Large intestine (tissue), 3 donors: ENCODE data around the gene CACNA1S. TPM values are rescaled to one million over a fixed set of nuclear protein-coding genes. Genes with fewer than 3 reads are reported as not detected.

Experiments
- DNase-seq, 2 donors: peaks; one replicate each; pipeline versions ENCODE4 v3.0.0 to v3.0.0-alpha.2; 2013
- H3K27ac ChIP-seq: one replicate; pipeline ENCODE4 v1.5.1; 2013; ENCODE audit warnings: low read length
- H3K27me3 ChIP-seq: 2 replicates; pipeline ENCODE4 v1.6.1; 2013; ENCODE audit warnings: low read length; ENCODE audit not compliant: control insufficient read depth, insufficient read depth
- H3K36me3 ChIP-seq: 2 replicates; pipeline ENCODE4 v1.6.1; 2013; ENCODE audit warnings: low read length; ENCODE audit not compliant: control insufficient read depth, insufficient read depth
- H3K4me1 ChIP-seq: one replicate; pipeline ENCODE4 v1.6.1; 2013; ENCODE audit warnings: low read length; ENCODE audit not compliant: control insufficient read depth, insufficient read depth
- H3K4me3 ChIP-seq: one replicate; pipeline ENCODE4 v1.5.1; 2013; ENCODE audit warnings: low read length
- H3K9me3 ChIP-seq: one replicate; pipeline ENCODE4 v1.6.1; 2013; ENCODE audit warnings: mild to moderate bottlenecking, low read depth, low read length, moderate library complexity; ENCODE audit not compliant: control insufficient read depth
- WGBS: methylation state at CpG from one replicate; pipeline ENCODE4 v1.1.5; 2013; ENCODE audit warnings: low lambda C conversion rate; ENCODE audit not compliant: insufficient coverage; 5-methylcytosine and 5-hydroxymethylcytosine counted together
- polyA plus RNA-seq: library from polyadenylated mRNA; unstranded; fragments of 120-200 nt; gene quantifications from one replicate; pipeline ENCODE4 v1.2.1, GENCODE V29; 2013

The CACNA1S gene
- polyA plus RNA-seq, 1 donor = 0.15 TPM

GRCh38 chr1:201116091-201116490, 3.9 kb upstream of the CACNA1S start:
- H3K36me3 ChIP-seq = no peaks in the 10 kb centered on the region
- peaks cover 17% of the 10 kb centered on the region for H3K4me1 ChIP-seq
- H3K27ac ChIP-seq = no peak overlapping the region
- H3K4me3 ChIP-seq = no peak overlapping the region
- peaks cover 3% of the 10 kb centered on the region for H3K9me3 ChIP-seq
- peaks cover 22% of the 10 kb centered on the region for H3K27me3 ChIP-seq
- WGBS = no CpG with 5 or more reads among the region's 2 CpGs
- DNase-seq = no peak

DNA sequence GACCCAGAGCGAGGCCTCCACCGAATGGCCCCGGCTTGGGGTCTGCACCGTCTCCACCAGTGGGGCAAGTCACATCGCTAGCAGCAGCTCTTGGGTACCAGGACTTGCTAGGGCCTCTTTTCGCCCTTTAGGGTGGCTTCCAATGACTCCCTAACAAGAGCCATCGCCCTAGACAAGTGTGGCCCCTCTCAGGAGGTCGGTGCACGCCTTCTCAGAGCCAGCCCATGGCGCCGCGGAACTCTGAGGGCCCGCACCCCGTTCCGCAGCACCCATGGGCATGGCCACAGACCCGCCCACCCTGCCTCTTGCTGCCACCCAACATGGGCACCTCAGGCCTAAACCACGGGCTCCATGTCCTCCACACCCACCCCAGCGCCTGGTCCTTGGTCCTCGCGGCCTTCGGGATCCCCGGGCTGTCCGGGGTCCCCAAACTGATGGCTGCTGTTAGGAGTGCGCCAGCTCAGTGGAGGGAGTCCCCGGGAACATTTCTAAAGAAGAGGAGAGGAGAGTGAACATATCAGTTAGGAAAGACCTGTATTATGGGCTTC, 3.2 kb upstream of the CACNA1S start:
- H3K9me3 ChIP-seq = peaks cover 3% of the 10 kb centered on the region
- peaks cover 18% of the 10 kb centered on the region for H3K27me3 ChIP-seq
- H3K4me1 ChIP-seq = peaks cover 17% of the 10 kb centered on the region
- WGBS = no CpG with 5 or more reads among the region's 25 CpGs
- H3K36me3 ChIP-seq = no peaks in the 10 kb centered on the region
- DNase-seq = no peak
- H3K27ac ChIP-seq = no peak overlapping the region
- H3K4me3 ChIP-seq = no peak overlapping the region

- Histone ChIP-seq H3K9me3 (peaks cover 3% of the 10 kb centered on the region), H3K27me3 (peaks cover 18% of the 10 kb centered on the region), H3K4me1 (peaks cover 17% of the 10 kb centered on the region), H3K36me3 (no peaks in the 10 kb centered on the region), H3K27ac (no peak overlapping the region), H3K4me3 (peak overlapping the region; percentile 57)
- peak; percentile 89 to 91 for DNase-seq
- no CpG with 5 or more reads among the region's 88 CpGs for WGBS
These were observed 2.3 kb upstream of the CACNA1S start for GRCh38 chr1:201114245-201115131.

GRCh38 chr1:201113451-201114244, 1.4 kb upstream of the CACNA1S start:
- Histone ChIP-seq H3K27me3 (peaks cover 15% of the 10 kb centered on the region), H3K4me1 (peaks cover 17% of the 10 kb centered on the region), H3K27ac (no peak overlapping the region), H3K4me3 (peak overlapping the region; percentile 57), H3K9me3 (peaks cover 3% of the 10 kb centered on the region), H3K36me3 (no peaks in the 10 kb centered on the region)
- WGBS = 80% methylated on average over 1 of the region's 17 CpGs
- DNase-seq = no peak

DNA sequence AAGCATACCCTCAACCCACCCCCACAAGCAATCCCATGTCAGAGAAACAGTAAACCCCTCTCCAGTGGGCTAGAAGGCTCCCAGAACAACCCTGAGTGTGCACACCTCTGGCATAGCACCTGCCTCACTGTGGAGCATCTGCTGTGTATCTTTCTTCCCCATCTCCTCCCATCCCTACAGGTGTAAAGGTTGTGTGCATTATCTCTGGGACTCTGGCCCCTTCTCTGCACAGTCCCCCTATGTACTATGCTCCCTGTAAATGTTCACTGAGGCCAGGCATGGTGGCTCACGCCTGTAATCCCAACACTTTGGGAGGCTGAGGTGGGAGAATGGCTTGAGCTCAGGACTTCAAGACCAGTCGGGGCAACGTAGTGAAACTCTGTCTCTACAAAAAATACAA, 700 bp upstream of the CACNA1S start:
- no peaks in the 10 kb centered on the region for H3K36me3 ChIP-seq
- peaks cover 17% of the 10 kb centered on the region for H3K4me1 ChIP-seq
- no CpG with 5 or more reads among the region's 3 CpGs for WGBS
- peaks cover 3% of the 10 kb centered on the region for H3K9me3 ChIP-seq
- DNase-seq = peak; percentile 32 to 75
- no peak overlapping the region for H3K27ac ChIP-seq
- peaks cover 15% of the 10 kb centered on the region for H3K27me3 ChIP-seq
- no peak overlapping the region for H3K4me3 ChIP-seq

DNA sequence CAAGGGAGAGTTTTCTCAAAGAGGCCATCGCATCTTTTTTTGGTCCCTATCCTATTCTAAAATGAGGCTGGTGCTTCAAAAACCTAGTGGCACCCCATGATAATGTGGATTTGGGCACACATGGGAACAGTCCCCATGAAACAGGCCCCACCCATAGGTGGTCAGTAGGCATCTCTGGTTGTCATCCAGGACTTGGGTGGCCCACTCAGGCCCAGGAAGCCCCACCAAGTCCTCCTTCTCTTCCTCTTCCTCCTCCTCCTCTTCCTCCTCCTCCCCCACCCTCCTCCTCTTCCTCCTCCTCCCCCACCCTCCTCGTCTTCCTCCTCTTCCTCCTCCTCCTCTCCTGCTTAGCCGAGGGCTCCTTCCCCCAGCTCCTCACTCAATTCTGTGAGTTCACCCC, 554 bp downstream of the CACNA1S start:
- DNase-seq = no peak
- no CpG with 5 or more reads among the region's 3 CpGs for WGBS

DNA sequence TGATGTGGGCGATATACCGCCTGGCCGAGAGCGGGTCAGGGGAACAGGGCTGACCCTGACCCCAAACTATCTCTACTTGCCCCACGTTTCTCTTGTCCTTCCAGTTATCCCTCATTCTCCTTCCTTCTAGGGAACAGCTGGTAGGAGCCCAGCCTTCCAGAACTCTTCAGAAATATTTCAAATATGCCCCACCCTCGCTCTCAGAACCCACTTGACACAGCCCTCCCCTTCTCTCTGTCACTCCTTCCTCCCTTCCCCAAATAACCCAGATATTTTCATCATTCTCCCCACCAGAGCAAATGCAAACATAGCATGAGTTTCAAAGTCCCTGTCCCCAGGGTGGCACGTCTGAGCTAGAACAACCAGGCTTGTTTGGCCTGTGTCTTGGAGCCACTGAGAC, 1.1 kb downstream of the CACNA1S start:
- Histone ChIP-seq H3K9me3 (peaks cover 3% of the 10 kb centered on the region), H3K27ac (no peak overlapping the region), H3K36me3 (no peaks in the 10 kb centered on the region), H3K4me3 (no peak overlapping the region), H3K4me1 (peaks cover 17% of the 10 kb centered on the region), H3K27me3 (peaks cover 13% of the 10 kb centered on the region)
- no peak for DNase-seq
- no CpG with 5 or more reads among the region's 7 CpGs for WGBS

More for the DNA sequence above, 554 bp downstream of the CACNA1S start:
- Histone ChIP-seq H3K27ac (no peak overlapping the region), H3K9me3 (peaks cover 3% of the 10 kb centered on the region), H3K4me3 (no peak overlapping the region), H3K36me3 (no peaks in the 10 kb centered on the region), H3K4me1 (peaks cover 17% of the 10 kb centered on the region), H3K27me3 (peaks cover 15% of the 10 kb centered on the region)

DNA sequence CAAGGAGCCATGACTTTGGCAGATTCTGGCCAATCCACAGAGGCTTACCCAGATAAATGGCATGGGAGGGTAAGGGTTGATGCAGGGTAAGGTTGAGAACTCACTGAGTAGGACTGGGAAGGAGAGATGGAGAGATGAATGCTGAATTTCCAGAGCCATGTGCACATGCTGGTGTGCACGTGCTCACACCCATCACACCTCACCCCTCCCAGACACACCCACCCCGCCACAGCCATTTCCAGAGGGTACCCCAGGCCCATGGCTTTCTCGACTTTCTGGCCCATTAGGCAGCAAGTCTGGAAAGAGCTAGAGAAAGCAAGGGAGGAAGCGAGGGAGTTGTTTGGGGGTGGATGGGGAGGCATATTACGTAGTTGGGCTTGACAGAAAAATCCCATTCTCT, 1.6 kb downstream of the CACNA1S start:
- H3K27ac ChIP-seq = no peak overlapping the region
- WGBS = no CpG with 5 or more reads among the region's 5 CpGs
- DNase-seq = no peak
- peaks cover 17% of the 10 kb centered on the region for H3K4me1 ChIP-seq
- no peak overlapping the region for H3K4me3 ChIP-seq
- H3K27me3 ChIP-seq = peaks cover 13% of the 10 kb centered on the region
- no peaks in the 10 kb centered on the region for H3K36me3 ChIP-seq
- H3K9me3 ChIP-seq = peaks cover 2% of the 10 kb centered on the region

- no peaks in the 10 kb centered on the region for H3K9me3 ChIP-seq
- DNase-seq = no peak
- no CpG with 5 or more reads among the region's 10 CpGs for WGBS
- H3K27me3 ChIP-seq = peaks cover 8% of the 10 kb centered on the region
- no peak overlapping the region for H3K27ac ChIP-seq
- H3K4me3 ChIP-seq = no peak overlapping the region
- H3K36me3 ChIP-seq = no peaks in the 10 kb centered on the region
- peaks cover 17% of the 10 kb centered on the region for H3K4me1 ChIP-seq
These were observed 2.1 kb downstream of the CACNA1S start for GRCh38 chr1:201110138-201110537.

DNA sequence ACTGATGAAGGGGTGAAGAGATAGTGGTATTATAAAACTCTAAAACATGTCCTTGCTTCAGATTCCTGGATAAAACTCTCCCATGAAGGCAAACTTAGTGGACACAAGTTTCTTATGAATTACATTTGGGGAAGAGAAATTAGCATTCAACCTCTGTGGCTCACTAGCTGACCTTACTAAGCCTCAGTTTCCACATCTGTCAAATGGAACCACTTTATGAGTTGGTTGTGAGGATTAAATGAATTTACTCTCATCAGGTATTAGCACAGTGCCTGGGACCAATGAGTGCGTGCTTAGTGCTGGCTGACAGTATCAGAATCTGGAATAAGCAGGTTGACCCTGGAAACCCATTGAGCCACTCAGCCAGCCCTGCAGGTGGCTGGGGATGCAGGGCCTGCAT, 2.6 kb downstream of the CACNA1S start:
- Histone ChIP-seq H3K4me3 (no peak overlapping the region), H3K4me1 (peaks cover 21% of the 10 kb centered on the region), H3K9me3 (no peaks in the 10 kb centered on the region), H3K36me3 (no peaks in the 10 kb centered on the region), H3K27me3 (peaks cover 4% of the 10 kb centered on the region), H3K27ac (no peak overlapping the region)
- DNase-seq = no peak
- no CpG with 5 or more reads among the region's 1 CpG for WGBS
